T-cell (primary cell): ENCODE data around the gene SULT1C4. TPM values are rescaled to one million over a fixed set of nuclear protein-coding genes. Genes with fewer than 3 reads are reported as not detected.

Source experiments
- ATAC-seq, 4 experiments: fragments of 200-7000 bp in 3 of 4; fragments of 150-1000 bp in 1 of 4; cut with Tn5 transposase; replicated peaks in 1 of 4; 1 replicate in 3 of 4; 2 replicates in 1 of 4; pipeline ENCODE4 v1.10.0; 2021; ENCODE audit warnings: moderate library complexity in 3 of 4, mild to moderate bottlenecking in 2 of 4, moderate number of reproducible peaks in 1 of 4
- CTCF ChIA-PET, 2 donors: fragments of 300-600 bp; sonication (Branson Sonifier 250); formaldehyde crosslinking; loops; one replicate each; lab custom pipeline; 2022; ENCODE audit warnings: antibody characterized with exemption in 2 of 2; lab: Charles Lee
- POLR2A ChIA-PET, 2 donors: fragments of 300-600 bp; sonication (Branson Sonifier 250); formaldehyde crosslinking; loops; one replicate each; lab custom pipeline; 2022; ENCODE audit warnings: antibody characterized with exemption in 2 of 2; lab: Charles Lee
- DNase-seq, 35 experiments: peaks; one replicate each; pipeline versions ENCODE4 v3.0.0 to v3.0.0-alpha.2; 2013 to 2023
- H3K27ac ChIP-seq: one replicate; pipeline ENCODE4 v1.5.1; 2013; ENCODE audit warnings: low read length
- H3K27me3 ChIP-seq, 2 experiments: replicated peaks in 1 of 2; 1 replicate in 1 of 2; 2 replicates in 1 of 2; pipeline versions ENCODE4 v1.6.1 to v1.7.0; 2013; ENCODE audit warnings: low read length in 1 of 2, mixed read lengths in 1 of 2; ENCODE audit not compliant: control insufficient read depth in 2 of 2, insufficient read depth in 2 of 2; ENCODE audit errors: extremely low read depth in 1 of 2
- H3K36me3 ChIP-seq, 2 donors: 1 replicate in 1 of 2; 2 replicates in 1 of 2; pipeline versions ENCODE4 v1.6.1 to v1.7.0; 2013; ENCODE audit warnings: low read length in 1 of 2; ENCODE audit not compliant: control insufficient read depth in 2 of 2, insufficient read depth in 1 of 2; ENCODE audit errors: extremely low read depth in 1 of 2
- H3K4me1 ChIP-seq, 2 experiments: 1 replicate in 1 of 2; 2 replicates in 1 of 2; pipeline versions ENCODE4 v1.6.1 to v1.7.0; 2013; ENCODE audit warnings: low read length in 2 of 2, mixed read lengths in 1 of 2; ENCODE audit not compliant: insufficient read depth in 2 of 2, control insufficient read depth in 1 of 2; ENCODE audit errors: extremely low read depth in 1 of 2
- H3K4me3 ChIP-seq, 2 donors: 1 replicate in 1 of 2; 2 replicates in 1 of 2; pipeline versions ENCODE4 v1.5.1 to v1.7.0; 2013; ENCODE audit warnings: mild to moderate bottlenecking in 2 of 2, low read length in 1 of 2, moderate library complexity in 1 of 2; ENCODE audit not compliant: control insufficient read depth in 1 of 2; ENCODE audit errors: extremely low read depth in 1 of 2
- H3K9me3 ChIP-seq: 2 replicates; pipeline ENCODE4 v1.7.0; 2013
- H3K27ac Mint-ChIP-seq, 2 donors: one replicate each; pipeline ENCODE4 v1.8.0; 2020 to 2021; ENCODE audit warnings: mild to moderate bottlenecking in 2 of 2, mixed read lengths in 2 of 2
- H3K27me3 Mint-ChIP-seq, 2 donors: one replicate each; pipeline ENCODE4 v1.8.0; 2021 to 2022; ENCODE audit warnings: mixed read lengths in 2 of 2
- H3K36me3 Mint-ChIP-seq: one replicate; pipeline ENCODE4 v1.8.0; 2021; ENCODE audit warnings: mixed read lengths
- H3K4me1 Mint-ChIP-seq, 3 donors: one replicate each; pipeline ENCODE4 v1.8.0; 2020 to 2022; ENCODE audit warnings: mixed read lengths in 3 of 3, mild to moderate bottlenecking in 1 of 3
- H3K4me3 Mint-ChIP-seq, 3 donors: one replicate each; pipeline ENCODE4 v1.8.0; 2020 to 2022; ENCODE audit warnings: mild to moderate bottlenecking in 3 of 3, mixed read lengths in 3 of 3, moderate library complexity in 3 of 3
- H3K9me3 Mint-ChIP-seq, 3 donors: one replicate each; pipeline ENCODE4 v1.8.0; 2020 to 2022; ENCODE audit warnings: mixed read lengths in 3 of 3
- WGBS: methylation state at CpG from one replicate; pipeline ENCODE4 v1.1.5; 2013; ENCODE audit warnings: missing lambda C conversion rate; ENCODE audit not compliant: insufficient coverage; 5-methylcytosine and 5-hydroxymethylcytosine counted together
- total RNA-seq, 35 experiments: library from RNA in 6 of 35; stranded (reverse) in 6 of 35; fragments of 120-200 nt in 1 of 35; gene quantifications; one replicate each; pipeline versions ENCODE4 v1.2.1 to v1.2.4 and lab custom pipeline; 2013 to 2026

The SULT1C4 gene
- total RNA-seq, 5 donors from 2014 or later (not counting 1 experiment from before 2014, with no cell fraction given), result not detected

DNA sequence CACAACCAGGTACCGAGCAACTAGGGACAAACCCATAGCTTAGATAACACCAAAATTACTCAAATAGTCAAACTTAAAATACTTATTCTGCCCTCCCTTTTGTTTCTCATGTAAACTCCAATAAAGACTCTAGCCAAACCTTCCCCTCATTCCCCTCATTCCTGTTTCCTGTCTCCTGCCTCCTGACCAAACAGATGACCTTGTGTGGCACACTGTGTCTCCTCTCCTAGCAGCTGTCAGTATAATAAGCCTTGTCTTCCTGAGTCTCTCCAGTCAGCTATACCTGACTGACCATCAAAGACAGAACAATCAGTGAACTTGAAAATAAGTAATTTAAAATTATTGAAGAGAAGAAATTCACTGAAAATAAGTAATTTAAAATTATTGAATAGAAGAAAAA is 14.3 kb downstream of the SULT1C4 start:
- ChIA-PET CTCF (no interaction called here), POLR2A (no interaction called here)
- Mint-ChIP-seq H3K36me3 (peaks cover 5% of the 10 kb centered on the region), H3K4me1 (no peaks in the 10 kb centered on the region), H3K27me3 (peaks cover 4 to 16% of the 10 kb centered on the region in 2 donors), H3K4me3 (no peak overlapping the region), H3K9me3 (peaks cover 16 to 21% (median 17%) of the 10 kb centered on the region in 3 donors), H3K27ac (no peak overlapping the region)
- H3K4me1 ChIP-seq, result no peaks in the 10 kb centered on the region
- 100% methylated on average over 1 of the region's 1 CpG for WGBS
- DNase-seq, result no peak
- H3K36me3 ChIP-seq, result no peaks in the 10 kb centered on the region
- H3K9me3 ChIP-seq, result no peaks in the 10 kb centered on the region
- no peak overlapping the region for H3K4me3 ChIP-seq
- no peak for ATAC-seq
- no peak overlapping the region for H3K27ac ChIP-seq
- peaks cover 0 to 8% of the 10 kb centered on the region in 2 experiments for H3K27me3 ChIP-seq

DNA sequence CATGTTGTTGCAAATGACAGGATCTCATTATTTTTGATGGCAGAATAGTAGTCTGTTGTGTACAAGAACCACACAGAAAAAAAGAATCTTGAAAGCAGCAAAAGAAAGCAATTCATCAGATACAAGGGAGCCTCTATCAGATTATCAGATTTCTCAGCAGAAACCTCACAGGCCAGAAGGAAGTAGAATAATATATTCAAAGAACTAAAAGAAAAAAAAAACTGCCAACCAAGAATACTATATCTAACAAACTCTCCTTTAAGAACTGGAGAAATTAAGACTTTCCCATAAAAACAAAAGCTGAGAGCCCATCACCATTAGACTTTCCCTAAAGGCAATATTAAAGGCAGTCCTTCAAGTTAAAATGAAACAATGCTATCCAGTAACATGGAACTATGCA is 15.4 kb downstream of the SULT1C4 start:
- Histone ChIP-seq H3K36me3 (no peaks in the 10 kb centered on the region), H3K4me1 (no peaks in the 10 kb centered on the region), H3K27ac (no peak overlapping the region), H3K4me3 (no peak overlapping the region), H3K27me3 (peaks cover 0 to 8% of the 10 kb centered on the region in 2 experiments), H3K9me3 (no peaks in the 10 kb centered on the region)
- no peak overlapping the region for H3K4me3 Mint-ChIP-seq
- H3K27me3 Mint-ChIP-seq, result peaks cover 4 to 14% of the 10 kb centered on the region in 2 donors
- no peak overlapping the region for H3K27ac Mint-ChIP-seq
- no peak for ATAC-seq
- peaks cover 18 to 22% (median 19%) of the 10 kb centered on the region in 3 donors for H3K9me3 Mint-ChIP-seq
- no peaks in the 10 kb centered on the region for H3K4me1 Mint-ChIP-seq
- ChIA-PET CTCF (no interaction called here), POLR2A (no interaction called here)
- DNase-seq, result no peak
- H3K36me3 Mint-ChIP-seq, result peaks cover 5% of the 10 kb centered on the region

DNA sequence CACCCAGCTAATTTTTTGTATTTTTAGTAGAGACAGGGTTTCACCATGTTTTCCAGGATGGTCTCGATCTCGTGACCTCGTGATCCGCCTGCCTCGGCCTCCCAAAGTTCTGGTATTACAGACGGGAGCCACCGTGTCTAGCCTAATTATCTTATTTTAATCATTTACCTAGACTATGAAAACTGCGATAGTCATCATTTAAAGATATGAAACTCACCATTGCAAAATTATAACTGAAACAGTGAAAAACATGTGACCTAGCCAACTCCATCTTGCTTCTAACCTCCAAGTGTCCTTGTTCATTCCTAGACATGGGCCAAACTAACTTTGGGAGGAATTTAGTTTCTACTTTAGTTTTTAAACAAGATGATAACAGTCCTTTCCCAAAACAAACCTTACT is 17.4 kb downstream of the SULT1C4 start:
- Mint-ChIP-seq H3K4me1 (no peaks in the 10 kb centered on the region), H3K9me3 (peaks cover 23 to 34% (median 31%) of the 10 kb centered on the region in 3 donors), H3K27me3 (peaks cover 0 to 7% of the 10 kb centered on the region in 2 donors), H3K4me3 (no peak overlapping the region), H3K36me3 (peaks cover 5% of the 10 kb centered on the region), H3K27ac (no peak overlapping the region)
- Histone ChIP-seq H3K27me3 (peaks cover 0 to 6% of the 10 kb centered on the region in 2 experiments), H3K4me3 (no peak overlapping the region), H3K9me3 (peaks cover 2% of the 10 kb centered on the region), H3K4me1 (no peaks in the 10 kb centered on the region), H3K27ac (no peak overlapping the region), H3K36me3 (no peaks in the 10 kb centered on the region)
- ATAC-seq (no peak), DNase-seq (no peak)
- WGBS, result 99% methylated on average over 8 of the region's 8 CpGs
- ChIA-PET CTCF (no interaction called here), POLR2A (no interaction called here)

DNA sequence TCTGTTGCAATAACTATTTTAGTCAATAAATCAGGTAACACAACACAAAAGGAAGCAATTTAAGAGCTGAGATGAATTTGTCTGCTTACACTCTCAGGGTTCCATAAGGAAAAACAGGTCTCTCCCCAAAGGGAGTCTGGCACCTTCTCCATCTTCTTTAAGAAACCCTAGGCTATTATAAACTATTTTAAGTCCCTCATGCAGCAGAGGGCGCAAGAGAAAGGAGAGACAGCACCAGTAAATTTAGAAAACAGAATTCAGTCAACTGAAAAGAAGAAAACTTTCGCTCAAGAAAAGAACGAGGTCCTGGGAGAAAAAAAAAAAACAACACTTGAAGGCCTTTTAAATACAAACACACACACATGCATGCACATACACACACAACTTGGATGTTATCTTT is 19.1 kb downstream of the SULT1C4 start:
- ATAC-seq (no peak), DNase-seq (peak in 1 of 35 experiments; percentile 6)
- H3K9me3 ChIP-seq, result peaks cover 2% of the 10 kb centered on the region
- H3K27ac Mint-ChIP-seq, result no peak overlapping the region
- ChIA-PET POLR2A (no interaction called here), CTCF (no interaction called here)
- peaks cover 19 to 37% (median 30%) of the 10 kb centered on the region in 3 donors for H3K9me3 Mint-ChIP-seq
- H3K27me3 ChIP-seq, result peaks cover 0 to 6% of the 10 kb centered on the region in 2 experiments
- no peak overlapping the region for H3K4me3 Mint-ChIP-seq
- H3K36me3 Mint-ChIP-seq, result peaks cover 5% of the 10 kb centered on the region
- H3K36me3 ChIP-seq, result no peaks in the 10 kb centered on the region
- H3K27ac ChIP-seq, result no peak overlapping the region
- peaks cover 3% of the 10 kb centered on the region in 2 donors for H3K27me3 Mint-ChIP-seq
- WGBS, result no CpG with 5 or more reads among the region's 3 CpGs
- no peaks in the 10 kb centered on the region for H3K4me1 Mint-ChIP-seq
- H3K4me3 ChIP-seq, result no peak overlapping the region
- H3K4me1 ChIP-seq, result no peaks in the 10 kb centered on the region

DNA sequence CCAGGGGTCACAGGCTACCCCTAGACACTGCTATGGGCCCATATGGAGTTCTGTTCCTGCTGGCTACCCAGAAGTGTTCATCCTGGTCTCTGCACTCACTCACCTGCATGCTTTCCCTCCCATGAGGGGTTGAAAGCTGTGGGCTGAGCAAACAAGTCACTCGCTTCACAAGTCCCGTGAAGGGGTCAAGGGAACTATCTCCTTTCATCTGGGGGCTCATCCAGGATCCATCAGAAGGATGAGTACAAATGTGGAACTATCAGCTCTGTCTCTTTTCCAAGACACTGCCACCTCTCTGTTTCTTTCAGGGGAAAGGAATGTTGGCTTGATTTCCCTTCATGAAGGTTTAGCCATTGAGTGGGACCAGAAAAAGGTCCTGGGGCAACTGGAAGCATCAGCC is 21.7 kb downstream of the SULT1C4 start:
- no peak overlapping the region for H3K4me3 ChIP-seq
- H3K4me1 ChIP-seq, result no peaks in the 10 kb centered on the region
- peaks cover 9 to 23% (median 22%) of the 10 kb centered on the region in 3 donors for H3K9me3 Mint-ChIP-seq
- H3K27ac Mint-ChIP-seq, result no peak overlapping the region
- H3K4me1 Mint-ChIP-seq, result no peaks in the 10 kb centered on the region
- peaks cover 5 to 14% of the 10 kb centered on the region in 2 donors for H3K27me3 Mint-ChIP-seq
- POLR2A ChIA-PET, result no interaction called here
- peaks cover 0 to 6% of the 10 kb centered on the region in 2 experiments for H3K27me3 ChIP-seq
- DNase-seq (no peak), ATAC-seq (no peak)
- CTCF ChIA-PET, result no interaction called here
- no peak overlapping the region for H3K4me3 Mint-ChIP-seq
- no CpG with 5 or more reads among the region's 2 CpGs for WGBS
- no peak overlapping the region for H3K27ac ChIP-seq
- H3K9me3 ChIP-seq, result peaks cover 2% of the 10 kb centered on the region
- no peaks in the 10 kb centered on the region for H3K36me3 ChIP-seq
- H3K36me3 Mint-ChIP-seq, result peaks cover 5% of the 10 kb centered on the region

DNA sequence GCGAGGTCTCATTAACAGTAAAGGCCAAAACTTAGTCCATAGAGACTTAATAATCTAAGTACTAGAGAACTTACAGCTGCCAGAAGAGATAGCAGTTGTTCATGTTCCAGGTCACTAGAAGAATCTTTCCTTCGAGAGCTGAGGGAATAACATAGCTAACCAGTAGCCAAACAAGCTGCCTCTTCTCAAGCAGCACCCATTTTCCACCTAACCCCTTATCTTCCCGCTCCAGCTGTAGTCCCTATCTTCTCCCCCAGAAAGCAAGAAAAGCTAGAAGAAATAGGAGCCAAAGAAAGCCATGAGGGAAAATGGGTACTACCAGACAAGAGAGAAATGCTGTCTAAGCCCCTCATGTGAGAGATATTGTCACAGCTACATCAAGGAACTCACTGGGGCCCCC is 24.0 kb downstream of the SULT1C4 start:
- WGBS, result 80% methylated on average over 2 of the region's 3 CpGs
- Histone ChIP-seq H3K27me3 (peaks cover 0 to 2% of the 10 kb centered on the region in 2 experiments), H3K9me3 (peaks cover 2% of the 10 kb centered on the region), H3K27ac (no peak overlapping the region), H3K4me1 (no peaks in the 10 kb centered on the region), H3K36me3 (no peaks in the 10 kb centered on the region), H3K4me3 (no peak overlapping the region)
- ChIA-PET POLR2A (no interaction called here), CTCF (no interaction called here)
- ATAC-seq (no peak), DNase-seq (no peak)
- Mint-ChIP-seq H3K36me3 (peaks cover 3% of the 10 kb centered on the region), H3K4me1 (no peaks in the 10 kb centered on the region), H3K27ac (no peak overlapping the region), H3K27me3 (peaks cover 5 to 11% of the 10 kb centered on the region in 2 donors), H3K4me3 (no peak overlapping the region), H3K9me3 (peaks cover 18 to 39% (median 39%) of the 10 kb centered on the region in 3 donors)

DNA sequence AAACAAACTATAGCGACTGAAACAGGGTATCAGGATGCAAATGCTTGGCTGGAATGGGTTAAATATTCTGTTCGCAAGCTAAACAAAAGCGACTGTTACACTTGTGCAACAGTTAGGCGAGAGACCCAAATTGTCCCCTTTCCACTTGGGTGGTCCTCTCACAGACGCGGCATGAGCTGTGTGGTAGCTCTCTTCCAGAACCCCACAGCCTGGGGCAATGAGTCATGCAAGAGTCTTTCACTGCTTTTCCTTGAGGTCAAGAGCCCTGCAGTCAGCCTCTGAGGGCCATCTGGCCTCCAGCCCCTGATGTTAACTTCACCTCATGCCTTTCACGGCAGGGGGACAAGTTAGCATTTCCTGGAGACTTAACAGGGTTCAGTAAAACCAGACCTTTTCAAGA is 25.7 kb downstream of the SULT1C4 start:
- peaks cover 12 to 35% (median 34%) of the 10 kb centered on the region in 3 donors for H3K9me3 Mint-ChIP-seq
- POLR2A ChIA-PET, result no interaction called here
- no peaks in the 10 kb centered on the region for H3K4me1 Mint-ChIP-seq
- H3K4me3 Mint-ChIP-seq, result no peak overlapping the region
- Histone ChIP-seq H3K27ac (no peak overlapping the region), H3K9me3 (no peaks in the 10 kb centered on the region), H3K36me3 (no peaks in the 10 kb centered on the region), H3K4me1 (no peaks in the 10 kb centered on the region), H3K4me3 (no peak overlapping the region), H3K27me3 (peaks cover 0 to 5% of the 10 kb centered on the region in 2 experiments)
- H3K36me3 Mint-ChIP-seq, result peaks cover 2% of the 10 kb centered on the region
- CTCF ChIA-PET, result no interaction called here
- no peak overlapping the region for H3K27ac Mint-ChIP-seq
- no peak for DNase-seq
- no peak for ATAC-seq
- WGBS, result 72% methylated on average over 6 of the region's 7 CpGs
- peaks cover 5 to 14% of the 10 kb centered on the region in 2 donors for H3K27me3 Mint-ChIP-seq
